PC-9 (cell line): ENCODE measurements around the gene EIF4EBP3. TPM values are rescaled to one million over a fixed set of nuclear protein-coding genes. Genes with fewer than 3 reads are reported as not detected.

Experiments
- Bru-seq: library from RNA; stranded (reverse); fragments of 400-500 nt; gene quantifications from one replicate; lab custom pipeline; 2021; lab: Mats Ljungman, UMichigan
- BruChase-seq, 2 experiments: library from RNA; stranded (reverse); fragments of 400-500 nt; gene quantifications; one replicate each; lab custom pipeline; 2021; lab: Mats Ljungman, UMichigan
- BruUV-seq: library from RNA; stranded (reverse); fragments of 400-500 nt; replicated peaks from 2 replicates; lab custom pipeline; 2021; lab: Mats Ljungman, UMichigan
- CTCF ChIA-PET: fragments of 300-600 bp; sonication (Branson Sonifier 250); formaldehyde crosslinking; loops from one replicate; lab custom pipeline; 2022; ENCODE audit warnings: antibody characterized with exemption; lab: Charles Lee
- POLR2A ChIA-PET: fragments of 300-600 bp; sonication (Branson Sonifier 250); formaldehyde crosslinking; loops from one replicate; lab custom pipeline; 2022; ENCODE audit warnings: antibody characterized with exemption; ENCODE audit not compliant: unreplicated experiment; lab: Charles Lee
- DNase-seq, 2 experiments: peaks; one replicate each; pipeline versions ENCODE4 v3.0.0 to v3.0.0-alpha.2; 2015 to 2022; ENCODE audit warnings: mixed read lengths in 1 of 2
- H2AFZ ChIP-seq: fragments of 200-600 bp; sonication (generic); 2 replicates; pipeline ENCODE4 v1.8.1; 2017; ENCODE audit warnings: antibody characterized with exemption
- H3F3A ChIP-seq: fragments of 200-600 bp; sonication (generic); 2 replicates; pipeline ENCODE4 v1.8.1; 2017; ENCODE audit warnings: antibody characterized with exemption, mild to moderate bottlenecking, low read depth; ENCODE audit not compliant: insufficient read depth
- H3K27ac ChIP-seq: fragments of 200-600 bp; sonication (generic); 2 replicates; pipeline ENCODE4 v1.6.1; 2016; ENCODE audit warnings: mixed run types
- H3K27me3 ChIP-seq: fragments of 200-600 bp; sonication (generic); 2 replicates; pipeline ENCODE4 v1.6.1; 2016; ENCODE audit warnings: low read depth, mixed run types; ENCODE audit not compliant: insufficient read depth
- H3K36me3 ChIP-seq: fragments of 200-600 bp; sonication (generic); 2 replicates; pipeline ENCODE4 v1.6.1; 2016; ENCODE audit warnings: low read depth, mixed run types
- H3K4me1 ChIP-seq: fragments of 200-600 bp; sonication (generic); replicated peaks from 2 replicates; pipeline ENCODE4 v1.6.1; 2016; ENCODE audit warnings: mixed run types; ENCODE audit not compliant: insufficient read depth
- H3K4me2 ChIP-seq: fragments of 200-600 bp; sonication (generic); 2 replicates; pipeline ENCODE4 v1.6.1; 2017; ENCODE audit warnings: mixed run types
- H3K4me3 ChIP-seq: fragments of 200-600 bp; sonication (generic); 2 replicates; pipeline ENCODE4 v1.6.1; 2016; ENCODE audit warnings: mixed run types
- H3K79me2 ChIP-seq: fragments of 200-600 bp; sonication (generic); 2 replicates; pipeline ENCODE4 v1.6.1; 2017; ENCODE audit warnings: low read depth, mixed run types
- H3K9me2 ChIP-seq: fragments of 200-600 bp; sonication (generic); 2 replicates; pipeline ENCODE4 v1.8.1; 2017; ENCODE audit warnings: mild to moderate bottlenecking; ENCODE audit not compliant: insufficient read depth
- H3K9me3 ChIP-seq: fragments of 200-600 bp; sonication (generic); 2 replicates; pipeline ENCODE4 v1.8.1; 2016; ENCODE audit warnings: low read depth; ENCODE audit not compliant: insufficient read depth
- H4K20me1 ChIP-seq: fragments of 200-600 bp; sonication (generic); 2 replicates; pipeline ENCODE4 v1.8.1; 2017; ENCODE audit not compliant: insufficient read depth
- EZH2 ChIP-seq: fragments of 200-600 bp; sonication (generic); IDR thresholded peaks from 2 replicates; pipeline ENCODE4 v1.8.0; 2017; ENCODE audit warnings: antibody characterized with exemption, low read depth
- intact Hi-C: fragments of 100-400 bp; cut with micrococcal nuclease; formaldehyde crosslinking; loops from one replicate; pipeline ENCODE4 v1.10.0; 2022; ENCODE audit not compliant: unreplicated experiment
- long read RNA-seq: library from polyadenylated mRNA; stranded (forward); transcript quantifications from one replicate; pipeline ENCODE4 v2.0.0, GENCODE V29; 2022
- total RNA-seq: library from RNA; stranded (reverse); gene quantifications from 2 replicates; pipeline ENCODE4 v1.2.3, GENCODE V29; 2021
- TF ChIP-seq, protein P1 (sequence below): fragments of 200-600 bp; sonication (generic); conservative IDR thresholded peaks from 2 replicates; pipeline ENCODE4 v1.6.1; 2017; ENCODE audit warnings: mixed run types, antibody characterized with exemption, mild to moderate bottlenecking, moderate library complexity

The EIF4EBP3 gene
- total RNA-seq (4.8 and 5.6 TPM in 2 replicates), Bru-seq, nascent RNA (percentile 63 among the genes with signal in this experiment), BruChase-seq, experiment 1, labeled RNA remaining after a 2-hour chase (percentile 67 among the genes with signal in this experiment), BruChase-seq, experiment 2, labeled RNA remaining after a 6-hour chase (percentile 63 among the genes with signal in this experiment)
- long read RNA-seq: 0 reads

DNA sequence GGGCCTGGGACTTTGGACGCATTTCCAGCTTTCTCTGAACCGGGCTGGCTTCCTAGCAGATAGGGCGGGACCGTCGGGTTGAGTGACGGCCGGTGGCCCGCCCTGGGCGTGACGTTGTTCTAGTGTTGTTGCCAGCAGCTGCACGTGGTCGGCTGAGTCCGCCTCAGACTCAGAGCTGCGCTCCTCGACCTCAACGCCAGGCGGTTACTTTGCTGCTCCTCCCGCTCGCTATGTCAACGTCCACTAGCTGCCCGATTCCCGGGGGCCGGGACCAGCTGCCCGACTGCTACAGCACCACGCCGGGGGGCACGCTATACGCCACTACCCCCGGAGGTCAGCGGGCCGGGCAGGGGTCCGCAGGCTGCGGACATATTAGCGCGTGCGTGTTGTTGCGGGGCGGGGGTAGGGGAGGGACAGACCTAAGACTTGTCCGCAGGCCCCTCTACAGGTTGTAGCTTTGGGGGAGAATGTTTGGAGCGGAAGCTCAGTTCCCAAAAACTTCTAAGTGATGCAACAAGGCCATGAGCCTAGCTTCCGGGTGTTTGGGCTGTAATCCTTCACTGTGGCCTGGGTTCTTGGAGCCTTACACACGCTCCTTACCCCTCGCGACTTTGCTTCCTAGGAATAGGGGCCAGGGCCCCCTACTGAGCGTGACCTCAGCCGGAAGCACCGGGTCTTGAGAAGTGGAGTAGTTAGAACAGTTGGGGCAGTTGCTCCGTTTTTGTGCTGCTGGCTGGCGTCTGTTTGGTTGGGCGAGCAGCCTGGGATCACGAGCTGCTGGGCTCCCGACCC, at the start of gene EIF4EBP3:
Gene EIF4EBP3 (plus strand): TSS at position 155 of the 792 bp plus-strand sequence. CDS start 76 bp downstream, at position 231.
- Histone ChIP-seq H3K79me2 (no peaks in the 10 kb centered on the region), H3K27me3 (no peaks in the 10 kb centered on the region), H3F3A (peaks cover 33% of the 10 kb centered on the region; the same call in 1 of the 2 replicates), H3K36me3 (peaks cover 7% of the 10 kb centered on the region; the same call in 1 of the 2 replicates), H3K4me3 (no peak within 1 kb of the TSS), H3K4me1 (no peaks in the 10 kb centered on the region), H3K4me2 (no peak within 1 kb of the TSS), H4K20me1 (peaks cover 4% of the 10 kb centered on the region; the same call in 1 of the 2 replicates), H3K9me2 (no peaks in the 10 kb centered on the region), H3K9me3 (no peaks in the 10 kb centered on the region), H2AFZ (no peak within 1 kb of the TSS), H3K27ac (no peak within 1 kb of the TSS)
- ChIA-PET CTCF (no interaction called here), POLR2A (interaction anchor here (0.6 kb wide), 1 partner anchor 10 kb away, joined by 3 read pairs; the partner anchor contains the start of gene SRA1)
- no peak for DNase-seq
- TF ChIP-seq, protein P1, sequence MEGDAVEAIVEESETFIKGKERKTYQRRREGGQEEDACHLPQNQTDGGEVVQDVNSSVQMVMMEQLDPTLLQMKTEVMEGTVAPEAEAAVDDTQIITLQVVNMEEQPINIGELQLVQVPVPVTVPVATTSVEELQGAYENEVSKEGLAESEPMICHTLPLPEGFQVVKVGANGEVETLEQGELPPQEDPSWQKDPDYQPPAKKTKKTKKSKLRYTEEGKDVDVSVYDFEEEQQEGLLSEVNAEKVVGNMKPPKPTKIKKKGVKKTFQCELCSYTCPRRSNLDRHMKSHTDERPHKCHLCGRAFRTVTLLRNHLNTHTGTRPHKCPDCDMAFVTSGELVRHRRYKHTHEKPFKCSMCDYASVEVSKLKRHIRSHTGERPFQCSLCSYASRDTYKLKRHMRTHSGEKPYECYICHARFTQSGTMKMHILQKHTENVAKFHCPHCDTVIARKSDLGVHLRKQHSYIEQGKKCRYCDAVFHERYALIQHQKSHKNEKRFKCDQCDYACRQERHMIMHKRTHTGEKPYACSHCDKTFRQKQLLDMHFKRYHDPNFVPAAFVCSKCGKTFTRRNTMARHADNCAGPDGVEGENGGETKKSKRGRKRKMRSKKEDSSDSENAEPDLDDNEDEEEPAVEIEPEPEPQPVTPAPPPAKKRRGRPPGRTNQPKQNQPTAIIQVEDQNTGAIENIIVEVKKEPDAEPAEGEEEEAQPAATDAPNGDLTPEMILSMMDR: no peak
- BruUV-seq: no TSS peak
- intact Hi-C loops: no loop called here

DNA sequence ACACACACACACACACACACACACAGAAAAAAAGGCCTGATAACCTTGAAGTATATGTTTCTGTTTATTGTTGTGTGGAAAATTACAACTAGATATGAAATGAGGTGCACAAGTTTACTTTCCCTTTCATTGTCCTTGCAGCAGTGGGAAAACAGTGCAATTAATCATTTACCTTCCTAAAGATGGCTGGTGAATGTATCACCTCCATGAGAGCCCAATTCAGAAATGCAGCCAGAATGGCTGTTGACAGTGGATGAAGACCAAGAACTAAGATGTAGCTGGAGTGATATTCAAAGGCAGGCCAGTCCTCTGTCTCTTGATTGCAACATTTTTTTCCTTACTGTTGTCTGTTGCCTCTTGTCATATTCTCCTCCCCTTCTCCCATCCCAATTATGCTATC, 49.6 kb upstream of the EIF4EBP3 start:
- H3K36me3 ChIP-seq: 0 out of 2 replicates have a peak, but pooled peaks cover 9% of the 10 kb centered on the region
- ChIA-PET CTCF (no interaction called here), POLR2A (no interaction called here)
- no peak for TF ChIP-seq EZH2
- TF ChIP-seq, protein P1: no peak
- no TSS peak for BruUV-seq
- peaks cover 29% of the 10 kb centered on the region; the same call in 1 of the 2 replicates for H3F3A ChIP-seq
- no peaks in the 10 kb centered on the region for H3K9me3 ChIP-seq
- H3K9me2 ChIP-seq: no peaks in the 10 kb centered on the region
- no peak overlapping the region for H3K4me3 ChIP-seq
- intact Hi-C loops: loop anchor here (10.0 kb wide), 1 partner anchor 63 kb away; no protein-coding TSS in a partner anchor
- DNase-seq: no peak
- no peak overlapping the region for H3K4me2 ChIP-seq
- H3K4me1 ChIP-seq: 0 out of 2 replicates have a peak, but pooled peaks cover 3% of the 10 kb centered on the region
- no peaks in the 10 kb centered on the region for H3K79me2 ChIP-seq
- no peak overlapping the region for H2AFZ ChIP-seq
- H3K27ac ChIP-seq: no peak overlapping the region
- H4K20me1 ChIP-seq: peaks cover 7% of the 10 kb centered on the region; the same call in 1 of the 2 replicates
- no peaks in the 10 kb centered on the region for H3K27me3 ChIP-seq

DNA sequence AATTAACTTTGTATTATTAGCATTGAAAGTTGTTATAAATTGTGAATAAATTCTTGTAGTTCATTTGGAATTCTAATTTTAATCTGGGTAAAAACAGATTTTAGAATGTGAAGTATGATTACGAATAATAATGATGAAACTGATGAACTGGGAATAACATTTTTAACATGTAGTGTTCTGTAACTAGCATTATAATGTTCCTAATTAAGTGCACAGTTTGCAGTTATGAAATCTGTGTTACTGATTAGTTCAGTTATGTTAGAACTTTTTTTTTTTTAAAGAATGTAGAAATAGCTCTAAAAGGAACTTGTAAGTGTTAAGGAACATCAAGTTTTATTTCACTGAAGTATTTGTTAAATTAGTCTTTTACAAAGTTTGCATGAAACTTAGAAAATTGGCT, 48.9 kb upstream of the EIF4EBP3 start:
- DNase-seq: no peak
- peaks cover 31% of the 10 kb centered on the region; the same call in 1 of the 2 replicates for H3F3A ChIP-seq
- no peaks in the 10 kb centered on the region for H3K79me2 ChIP-seq
- no peak for TF ChIP-seq EZH2
- TF ChIP-seq, protein P1: no peak
- 0 out of 2 replicates have a peak, but pooled peaks cover 13% of the 10 kb centered on the region for H3K36me3 ChIP-seq
- 0 out of 2 replicates have a peak, but pooled peaks cover under 1% of the 10 kb centered on the region for H3K4me1 ChIP-seq
- 0 out of 2 replicates have a peak overlapping the region, but pooled peaks have one; percentile 21 for H3K27ac ChIP-seq
- intact Hi-C loops: loop anchor here (10.0 kb wide), 1 partner anchor 64 kb away; no protein-coding TSS in a partner anchor
- no peak overlapping the region for H3K4me3 ChIP-seq
- no TSS peak for BruUV-seq
- ChIA-PET POLR2A (no interaction called here), CTCF (no interaction called here)
- H3K4me2 ChIP-seq: no peak overlapping the region
- no peak overlapping the region for H2AFZ ChIP-seq
- H4K20me1 ChIP-seq: peaks cover 10% of the 10 kb centered on the region; the same call in 1 of the 2 replicates
- H3K9me3 ChIP-seq: no peaks in the 10 kb centered on the region
- H3K9me2 ChIP-seq: no peaks in the 10 kb centered on the region
- H3K27me3 ChIP-seq: no peaks in the 10 kb centered on the region
